ENCODE results near the gene AKAP9. TPM values are rescaled to one million over a fixed set of nuclear protein-coding genes. Genes with fewer than 3 reads are reported as not detected.
A peak's percentile ranks its signal among the peaks of the same experiment; 100 is the strongest.

The AKAP9 gene
- polyA plus RNA-seq, 1 donor (not counting 4 experiments of a cell fraction or from before 2014, with no cell fraction given), result 19.0 TPM

DNA sequence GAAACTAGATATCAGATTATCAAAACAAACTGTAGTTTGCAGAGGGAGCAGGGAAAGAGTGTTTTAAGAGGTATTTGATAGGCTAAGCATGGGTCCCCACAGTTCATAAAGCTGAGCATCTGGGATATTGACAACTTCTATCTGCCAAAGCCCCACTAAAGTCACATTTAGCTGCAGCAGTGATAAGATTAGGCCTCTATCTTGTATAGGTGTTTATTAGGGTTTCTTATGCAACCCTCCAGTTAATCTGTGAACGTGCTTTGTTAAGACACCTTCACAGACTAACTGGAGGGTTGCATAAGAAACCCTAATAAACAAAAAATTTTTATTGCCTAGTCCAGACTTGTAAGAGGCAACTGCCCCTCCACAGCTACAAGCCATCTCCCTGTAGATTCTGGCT is 115.6 kb downstream of the AKAP9 start:
- Histone ChIP-seq H3K27me3 (ENCODE audit: control insufficient read depth, extremely low read depth, insufficient read depth, low read length) (no peaks in the 10 kb centered on the region), H3K27ac (ENCODE audit: control insufficient read depth, insufficient read depth, low read length) (no peak overlapping the region), H3K9ac (ENCODE audit: control insufficient read depth, extremely low read depth, insufficient read depth, low read length) (no peak overlapping the region), H4K20me1 (ENCODE audit: control insufficient read depth, extremely low read depth, insufficient read depth, low read length) (no peaks in the 10 kb centered on the region), H3K36me3 (ENCODE audit: control insufficient read depth in 2 of 2, extremely low read depth in 1 of 2, insufficient read depth in 2 of 2, low read length in 2 of 2) (no peaks in the 10 kb centered on the region), H3K4me3 (ENCODE audit: control insufficient read depth in 2 of 3, extremely low read depth in 1 of 3, insufficient read depth in 2 of 3, low read depth in 1 of 3, low read length in 3 of 3) (no peak overlapping the region), H3K9me3 (ENCODE audit: control insufficient read depth, low read depth, low read length) (no peaks in the 10 kb centered on the region), H3K4me1 (ENCODE audit: control insufficient read depth, extremely low read depth, insufficient read depth, low read length) (peaks cover 11% of the 10 kb centered on the region), H2AFZ (ENCODE audit: control insufficient read depth, low read length) (no peak overlapping the region), H3K9me1 (ENCODE audit: control insufficient read depth, extremely low read depth, insufficient read depth, low read length) (no peaks in the 10 kb centered on the region), H3K4me2 (ENCODE audit: control insufficient read depth, extremely low read depth, insufficient read depth, low read depth, low read length) (no peak overlapping the region), H3K79me2 (ENCODE audit: control insufficient read depth, insufficient read depth, low read length) (no peaks in the 10 kb centered on the region)
- no peak for FAIRE-seq
- DNase-seq (ENCODE audit: low read depth, low spot score), result no peak
- no peak for TF ChIP-seq EZH2 (IDR thresholded peaks at IDR 0.05; ENCODE audit: low read length)
- TF ChIP-seq, protein P1, sequence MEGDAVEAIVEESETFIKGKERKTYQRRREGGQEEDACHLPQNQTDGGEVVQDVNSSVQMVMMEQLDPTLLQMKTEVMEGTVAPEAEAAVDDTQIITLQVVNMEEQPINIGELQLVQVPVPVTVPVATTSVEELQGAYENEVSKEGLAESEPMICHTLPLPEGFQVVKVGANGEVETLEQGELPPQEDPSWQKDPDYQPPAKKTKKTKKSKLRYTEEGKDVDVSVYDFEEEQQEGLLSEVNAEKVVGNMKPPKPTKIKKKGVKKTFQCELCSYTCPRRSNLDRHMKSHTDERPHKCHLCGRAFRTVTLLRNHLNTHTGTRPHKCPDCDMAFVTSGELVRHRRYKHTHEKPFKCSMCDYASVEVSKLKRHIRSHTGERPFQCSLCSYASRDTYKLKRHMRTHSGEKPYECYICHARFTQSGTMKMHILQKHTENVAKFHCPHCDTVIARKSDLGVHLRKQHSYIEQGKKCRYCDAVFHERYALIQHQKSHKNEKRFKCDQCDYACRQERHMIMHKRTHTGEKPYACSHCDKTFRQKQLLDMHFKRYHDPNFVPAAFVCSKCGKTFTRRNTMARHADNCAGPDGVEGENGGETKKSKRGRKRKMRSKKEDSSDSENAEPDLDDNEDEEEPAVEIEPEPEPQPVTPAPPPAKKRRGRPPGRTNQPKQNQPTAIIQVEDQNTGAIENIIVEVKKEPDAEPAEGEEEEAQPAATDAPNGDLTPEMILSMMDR (optimal IDR thresholded peaks at IDR 0.05 in 1 of 3, IDR thresholded peaks at IDR 0.05 in 1 of 3, conservative IDR thresholded peaks at IDR 0.05 in 1 of 3; ENCODE audit: extremely low read depth in 1 of 3, insufficient read depth in 2 of 3, low read length in 3 of 3), result no peak
- dilution Hi-C loops (cut with MboI; ENCODE audit: extremely low pct_ligation_motif_present, low sequenced_read_pairs), result no loop called here

DNA sequence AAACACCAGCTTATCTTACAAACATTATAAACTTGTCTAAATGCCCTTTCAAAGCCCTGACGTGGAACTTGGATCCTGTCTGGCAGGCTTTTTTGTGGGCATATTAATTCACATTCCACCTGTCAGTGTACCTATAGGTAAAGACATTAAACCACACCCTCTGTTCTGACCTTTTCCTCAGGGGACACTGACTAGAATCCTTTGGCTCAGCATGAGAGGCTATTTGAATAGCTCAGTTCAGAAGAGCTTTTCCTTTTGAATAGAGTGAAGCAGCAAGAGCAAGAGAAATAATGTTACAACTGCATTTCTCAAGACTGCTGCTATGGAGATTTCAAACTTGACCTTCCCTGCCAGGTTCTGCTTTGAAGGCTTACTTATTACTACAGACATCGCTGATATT is 116.7 kb downstream of the AKAP9 start:
- FAIRE-seq (no peak), DNase-seq (ENCODE audit: low read depth, low spot score) (no peak)
- Histone ChIP-seq H3K36me3 (ENCODE audit: control insufficient read depth in 2 of 2, extremely low read depth in 1 of 2, insufficient read depth in 2 of 2, low read length in 2 of 2) (no peaks in the 10 kb centered on the region), H3K79me2 (ENCODE audit: control insufficient read depth, insufficient read depth, low read length) (no peaks in the 10 kb centered on the region), H3K9ac (ENCODE audit: control insufficient read depth, extremely low read depth, insufficient read depth, low read length) (no peak overlapping the region), H3K27ac (ENCODE audit: control insufficient read depth, insufficient read depth, low read length) (no peak overlapping the region), H3K4me2 (ENCODE audit: control insufficient read depth, extremely low read depth, insufficient read depth, low read depth, low read length) (peak overlapping the region; percentile 49), H3K9me1 (ENCODE audit: control insufficient read depth, extremely low read depth, insufficient read depth, low read length) (no peaks in the 10 kb centered on the region), H3K9me3 (ENCODE audit: control insufficient read depth, low read depth, low read length) (no peaks in the 10 kb centered on the region), H3K4me3 (ENCODE audit: control insufficient read depth in 2 of 3, extremely low read depth in 1 of 3, insufficient read depth in 2 of 3, low read depth in 1 of 3, low read length in 3 of 3) (no peak overlapping the region), H3K27me3 (ENCODE audit: control insufficient read depth, extremely low read depth, insufficient read depth, low read length) (no peaks in the 10 kb centered on the region), H4K20me1 (ENCODE audit: control insufficient read depth, extremely low read depth, insufficient read depth, low read length) (no peaks in the 10 kb centered on the region), H3K4me1 (ENCODE audit: control insufficient read depth, extremely low read depth, insufficient read depth, low read length) (peaks cover 11% of the 10 kb centered on the region), H2AFZ (ENCODE audit: control insufficient read depth, low read length) (no peak overlapping the region)
- dilution Hi-C loops (cut with MboI; ENCODE audit: extremely low pct_ligation_motif_present, low sequenced_read_pairs), result no loop called here
- TF ChIP-seq EZH2 (IDR thresholded peaks at IDR 0.05; ENCODE audit: low read length), result no peak
- TF ChIP-seq, protein P1 (optimal IDR thresholded peaks at IDR 0.05 in 1 of 3, IDR thresholded peaks at IDR 0.05 in 1 of 3, conservative IDR thresholded peaks at IDR 0.05 in 1 of 3; ENCODE audit: extremely low read depth in 1 of 3, insufficient read depth in 2 of 3, low read length in 3 of 3), result no peak
